ENCODE data around the gene INHBB.

Gene INHBB

GRCh38 chr2:120376679-120377640 lies 31.0 kb downstream of the INHBB start:
- no peak for TF ChIP-seq CTCF (IDR thresholded peaks at IDR 0.05; ENCODE audit: control insufficient read depth, extremely low read depth, insufficient read depth)
- DNase-seq (ENCODE audit: low read depth): no peak

DNA sequence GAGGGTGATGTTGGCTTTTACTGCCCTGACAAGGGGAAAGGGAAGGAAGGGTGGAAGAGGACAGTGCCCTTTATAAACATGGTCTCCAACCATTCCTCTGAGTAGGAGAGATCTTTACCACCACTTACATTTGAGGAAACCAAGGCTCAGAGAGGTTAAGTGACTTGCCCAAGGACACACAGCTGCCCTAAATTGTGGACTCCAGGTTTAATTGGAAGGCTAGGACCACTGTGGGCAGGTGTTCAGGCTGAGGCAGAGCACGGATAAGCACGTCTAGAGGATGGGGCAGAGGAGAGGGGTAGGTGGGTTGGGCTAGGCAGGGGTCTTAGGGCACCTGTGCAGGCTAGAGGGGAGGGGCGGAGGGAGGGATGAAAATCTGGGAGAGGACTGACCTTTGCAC lies 32.7 kb downstream of the INHBB start:
- TF ChIP-seq CTCF (IDR thresholded peaks at IDR 0.05; ENCODE audit: control insufficient read depth, extremely low read depth, insufficient read depth): no peak
- H3K4me3 ChIP-seq (ENCODE audit: low read depth, low read length): no peak overlapping the region
- no peak for DNase-seq (ENCODE audit: low read depth)

More at GRCh38 chr2:120376679-120377640, 31.0 kb downstream of the INHBB start:
- no peak overlapping the region for H3K4me3 ChIP-seq (ENCODE audit: low read depth, low read length)

- no peak for DNase-seq (ENCODE audit: low read depth)
- H3K4me3 ChIP-seq (ENCODE audit: low read depth, low read length): no peak overlapping the region
- TF ChIP-seq CTCF (IDR thresholded peaks at IDR 0.05; ENCODE audit: control insufficient read depth, extremely low read depth, insufficient read depth): no peak
Measured at GRCh38 chr2:120379916-120380893, 34.3 kb downstream of the INHBB start.

GRCh38 chr2:120381192-120381591 lies 35.3 kb downstream of the INHBB start:
- no peak for TF ChIP-seq CTCF (IDR thresholded peaks at IDR 0.05; ENCODE audit: control insufficient read depth, extremely low read depth, insufficient read depth)
- no peak overlapping the region for H3K4me3 ChIP-seq (ENCODE audit: low read depth, low read length)
- DNase-seq (ENCODE audit: low read depth): no peak

GRCh38 chr2:120381661-120382060 lies 35.7 kb downstream of the INHBB start:
- H3K4me3 ChIP-seq (ENCODE audit: low read depth, low read length): no peak overlapping the region
- no peak for TF ChIP-seq CTCF (IDR thresholded peaks at IDR 0.05; ENCODE audit: control insufficient read depth, extremely low read depth, insufficient read depth)
- DNase-seq (ENCODE audit: low read depth): no peak

DNA sequence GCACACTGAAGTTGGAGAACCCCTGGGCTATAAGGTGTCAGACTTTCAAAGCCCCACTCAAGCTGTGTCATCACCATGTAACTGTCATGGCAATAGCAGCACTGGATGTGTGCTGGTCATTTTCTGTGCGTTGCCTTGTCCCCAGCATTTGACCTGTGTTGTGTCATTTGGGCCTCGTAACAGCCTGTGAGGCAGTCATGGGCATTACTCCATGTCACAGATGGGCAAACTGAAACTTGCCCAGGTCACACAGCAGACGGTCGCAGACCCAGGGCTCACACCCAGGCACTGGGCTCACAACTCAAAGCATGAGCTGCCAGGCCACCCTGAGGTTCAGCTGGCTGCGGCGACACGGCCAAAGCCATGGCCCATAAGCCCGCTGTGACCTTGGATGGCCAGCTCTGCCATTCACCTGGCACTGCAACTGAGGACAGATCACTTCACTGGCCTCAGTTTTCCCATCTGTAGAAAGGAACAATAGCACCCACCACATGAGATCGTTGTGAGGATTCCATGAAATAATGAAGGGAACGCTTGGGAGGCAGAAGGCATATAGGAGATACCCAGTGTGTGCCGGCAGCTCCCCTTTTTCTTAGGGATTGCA lies 36.7 kb downstream of the INHBB start:
- no peak for DNase-seq (ENCODE audit: low read depth)
- no peak overlapping the region for H3K4me3 ChIP-seq (ENCODE audit: low read depth, low read length)
- TF ChIP-seq CTCF (IDR thresholded peaks at IDR 0.05; ENCODE audit: control insufficient read depth, extremely low read depth, insufficient read depth): no peak

Measured in LNCaP clone FGC (cell line).